ENCODE results near the gene MCTP2.

MCTP2 gene

GRCh38 chr15:94230883-94231722 is at the start of gene MCTP2:
MCTP2 (plus strand) TSS chr15:94231561; CDS start chr15:94298266, 66,705 bp downstream.
- peak; percentile 65 for DNase-seq

GRCh38 chr15:94182883-94183282 is 48.5 kb upstream of the MCTP2 start:
- DNase-seq: no peak

- no peak for DNase-seq
These were observed 45.7 kb upstream of the MCTP2 start for GRCh38 chr15:94185547-94186236.

GRCh38 chr15:94186770-94187331 is 44.5 kb upstream of the MCTP2 start:
- DNase-seq: no peak

- no peak for DNase-seq
These were observed 37.5 kb upstream of the MCTP2 start for GRCh38 chr15:94193906-94194305.

- no peak for DNase-seq
These were observed 34.8 kb upstream of the MCTP2 start for GRCh38 chr15:94196531-94196930.

- no peak for DNase-seq
These were observed 32.7 kb upstream of the MCTP2 start for GRCh38 chr15:94198633-94199032.

- DNase-seq: no peak
These were observed 31.6 kb upstream of the MCTP2 start for GRCh38 chr15:94199725-94200124.

- DNase-seq: no peak
These were observed 28.1 kb upstream of the MCTP2 start for GRCh38 chr15:94203306-94203705.

- no peak for DNase-seq
These were observed 26.0 kb upstream of the MCTP2 start for GRCh38 chr15:94205366-94205765.

GRCh38 chr15:94206463-94207167 is 24.7 kb upstream of the MCTP2 start:
- DNase-seq: no peak

GRCh38 chr15:94212291-94212690 is 19.1 kb upstream of the MCTP2 start:
- no peak for DNase-seq

GRCh38 chr15:94225616-94226015 is 5.7 kb upstream of the MCTP2 start:
- no peak for DNase-seq

- no peak for DNase-seq
These were observed 2.8 kb upstream of the MCTP2 start for GRCh38 chr15:94228611-94229010.

- no peak for DNase-seq
These were observed 1.6 kb upstream of the MCTP2 start for GRCh38 chr15:94229591-94230369.

- no peak for DNase-seq
These were observed 904 bp upstream of the MCTP2 start for GRCh38 chr15:94230431-94230882.

GRCh38 chr15:94231723-94232468 is 535 bp downstream of the MCTP2 start:
- no peak for DNase-seq

- no peak for DNase-seq
These were observed 2.1 kb downstream of the MCTP2 start for GRCh38 chr15:94233441-94233840.

- DNase-seq: no peak
These were observed 2.9 kb downstream of the MCTP2 start for GRCh38 chr15:94234300-94234699.

GRCh38 chr15:94235041-94235440 is 3.7 kb downstream of the MCTP2 start:
- no peak for DNase-seq

- DNase-seq: no peak
These were observed 4.3 kb downstream of the MCTP2 start for GRCh38 chr15:94235646-94236045.

- DNase-seq: no peak
These were observed 5.2 kb downstream of the MCTP2 start for GRCh38 chr15:94236608-94237007.

All from NCI-H510A (cell line).